ENCODE results near the gene TMCC1.
A peak's percentile ranks its signal among the peaks of the same experiment; 100 is the strongest.
"Not testable (repeated sequence)": the region's sequence is repeated elsewhere in the genome, so short reads cannot be mapped to it uniquely, and the experiment has no call there.

Gene TMCC1

DNA sequence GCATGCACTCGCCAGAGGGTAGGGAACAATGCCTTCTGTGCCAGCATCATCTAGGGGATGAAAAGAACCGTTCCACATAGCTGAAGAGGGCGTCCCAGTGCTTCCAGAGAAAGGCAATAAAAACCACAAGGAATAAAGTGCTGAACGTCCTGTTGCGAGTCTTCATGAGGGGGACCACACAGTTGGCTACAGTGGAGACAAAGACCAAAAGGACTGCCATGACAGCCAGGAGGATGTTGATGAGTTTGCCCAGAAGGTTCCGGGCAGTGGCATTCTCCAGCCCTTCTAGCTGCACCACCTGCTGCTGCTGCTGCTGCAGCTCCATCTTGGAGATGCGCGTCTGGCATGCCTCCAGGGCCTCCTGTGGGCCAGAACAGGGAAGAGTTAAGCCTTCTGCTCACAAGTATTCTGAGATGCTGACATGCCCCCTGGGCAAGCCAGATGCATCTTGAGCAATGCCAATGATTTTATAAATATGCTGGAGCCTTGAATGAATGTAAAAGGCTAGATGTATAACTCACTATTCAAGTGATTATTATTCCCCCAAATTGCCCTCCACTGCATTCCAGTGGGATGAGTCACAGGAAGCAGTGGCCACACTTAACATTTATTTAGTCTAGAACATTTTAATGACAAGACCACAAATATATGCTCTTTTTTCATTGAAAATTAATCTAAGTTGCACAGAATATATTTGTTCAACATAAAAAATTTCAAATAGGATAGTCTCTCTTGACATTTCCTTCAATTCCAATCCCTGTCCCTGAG lies 241.9 kb downstream of the TMCC1 start:
- TF ChIP-seq, protein P1, sequence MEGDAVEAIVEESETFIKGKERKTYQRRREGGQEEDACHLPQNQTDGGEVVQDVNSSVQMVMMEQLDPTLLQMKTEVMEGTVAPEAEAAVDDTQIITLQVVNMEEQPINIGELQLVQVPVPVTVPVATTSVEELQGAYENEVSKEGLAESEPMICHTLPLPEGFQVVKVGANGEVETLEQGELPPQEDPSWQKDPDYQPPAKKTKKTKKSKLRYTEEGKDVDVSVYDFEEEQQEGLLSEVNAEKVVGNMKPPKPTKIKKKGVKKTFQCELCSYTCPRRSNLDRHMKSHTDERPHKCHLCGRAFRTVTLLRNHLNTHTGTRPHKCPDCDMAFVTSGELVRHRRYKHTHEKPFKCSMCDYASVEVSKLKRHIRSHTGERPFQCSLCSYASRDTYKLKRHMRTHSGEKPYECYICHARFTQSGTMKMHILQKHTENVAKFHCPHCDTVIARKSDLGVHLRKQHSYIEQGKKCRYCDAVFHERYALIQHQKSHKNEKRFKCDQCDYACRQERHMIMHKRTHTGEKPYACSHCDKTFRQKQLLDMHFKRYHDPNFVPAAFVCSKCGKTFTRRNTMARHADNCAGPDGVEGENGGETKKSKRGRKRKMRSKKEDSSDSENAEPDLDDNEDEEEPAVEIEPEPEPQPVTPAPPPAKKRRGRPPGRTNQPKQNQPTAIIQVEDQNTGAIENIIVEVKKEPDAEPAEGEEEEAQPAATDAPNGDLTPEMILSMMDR (IDR thresholded peaks at IDR 0.05): no peak
- TF ChIP-seq ZFX (IDR thresholded peaks at IDR 0.05; ENCODE audit: borderline replicate concordance): no peak
- H3K27ac ChIP-seq: no peak overlapping the region

DNA sequence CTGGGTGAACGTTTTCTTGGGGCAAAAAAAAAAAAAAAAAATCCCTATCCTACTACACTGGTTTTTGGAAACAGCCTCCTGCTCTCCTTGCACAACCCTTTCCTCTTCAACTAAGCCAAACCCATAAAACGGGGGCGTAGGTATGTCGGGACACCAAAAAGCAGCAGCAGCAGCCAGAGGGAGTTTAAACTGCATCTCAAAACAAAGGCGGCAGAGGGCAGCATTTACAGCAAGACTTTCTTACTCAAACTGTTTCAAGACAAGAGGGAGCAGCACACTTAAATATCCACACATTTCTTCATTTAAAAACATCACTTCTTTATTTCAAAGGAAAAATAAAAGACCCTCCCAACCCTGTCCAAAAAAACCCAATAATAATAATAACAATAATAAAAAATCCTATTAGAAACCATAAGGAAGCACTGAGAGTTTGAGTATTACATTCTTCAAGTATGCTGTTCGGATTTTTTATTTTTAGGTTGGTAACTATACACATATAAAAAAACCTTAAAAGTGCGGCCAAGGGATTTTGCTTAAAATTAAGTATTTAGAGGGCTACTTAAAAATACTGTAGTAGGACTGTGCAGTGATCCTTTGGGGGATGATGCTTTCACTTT lies 243.1 kb downstream of the TMCC1 start:
- no peak for TF ChIP-seq ZFX (IDR thresholded peaks at IDR 0.05; ENCODE audit: borderline replicate concordance)
- TF ChIP-seq, protein P1 (IDR thresholded peaks at IDR 0.05): peak; percentile 85
- H3K27ac ChIP-seq: no peak overlapping the region

DNA sequence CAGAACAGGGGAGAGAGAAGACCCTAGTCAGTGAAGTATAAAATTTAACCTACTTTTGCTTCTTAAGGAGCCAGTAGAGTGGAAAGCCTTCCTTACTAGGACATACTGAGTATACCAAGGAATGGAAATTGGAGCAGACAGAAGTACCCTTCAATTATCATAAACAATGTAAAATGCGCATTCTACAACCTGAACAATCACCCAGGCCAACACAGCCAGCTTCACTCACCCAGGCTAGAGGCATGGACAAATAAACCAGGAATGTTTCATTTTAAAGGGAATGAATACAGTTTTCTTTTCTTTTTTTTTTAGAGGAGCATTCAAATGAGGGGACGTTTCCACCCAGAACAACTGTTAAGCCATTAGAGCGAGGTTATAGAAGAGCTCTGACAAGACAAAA lies 245.1 kb downstream of the TMCC1 start:
- TF ChIP-seq, protein P1 (IDR thresholded peaks at IDR 0.05): no peak
- TF ChIP-seq ZFX (IDR thresholded peaks at IDR 0.05; ENCODE audit: borderline replicate concordance): no peak

DNA sequence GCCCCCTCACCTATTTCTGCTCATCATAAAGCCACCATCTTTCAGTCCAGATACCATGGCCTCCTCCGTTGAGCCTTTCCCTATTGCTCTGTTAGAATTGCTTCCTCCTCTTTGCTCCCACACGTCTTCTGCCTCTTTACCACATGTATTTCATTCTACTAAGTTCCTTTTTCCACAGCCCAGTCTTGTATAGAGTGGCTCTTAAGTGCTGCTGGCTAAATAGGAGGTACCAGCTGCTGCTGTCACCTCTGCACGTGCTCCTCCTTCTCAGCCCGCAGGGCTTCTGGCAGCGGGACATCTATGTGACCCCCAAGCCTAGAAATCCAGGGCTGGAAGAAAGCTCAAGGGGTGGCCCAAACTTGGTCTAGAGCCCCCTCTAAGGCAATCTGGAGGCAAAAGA lies 248.2 kb downstream of the TMCC1 start:
- TF ChIP-seq, protein P1 (IDR thresholded peaks at IDR 0.05): no peak
- TF ChIP-seq ZFX (IDR thresholded peaks at IDR 0.05; ENCODE audit: borderline replicate concordance): no peak
- H3K27ac ChIP-seq: no peak overlapping the region

More for the DNA sequence above, 245.1 kb downstream of the TMCC1 start:
- no peak overlapping the region for H3K27ac ChIP-seq

DNA sequence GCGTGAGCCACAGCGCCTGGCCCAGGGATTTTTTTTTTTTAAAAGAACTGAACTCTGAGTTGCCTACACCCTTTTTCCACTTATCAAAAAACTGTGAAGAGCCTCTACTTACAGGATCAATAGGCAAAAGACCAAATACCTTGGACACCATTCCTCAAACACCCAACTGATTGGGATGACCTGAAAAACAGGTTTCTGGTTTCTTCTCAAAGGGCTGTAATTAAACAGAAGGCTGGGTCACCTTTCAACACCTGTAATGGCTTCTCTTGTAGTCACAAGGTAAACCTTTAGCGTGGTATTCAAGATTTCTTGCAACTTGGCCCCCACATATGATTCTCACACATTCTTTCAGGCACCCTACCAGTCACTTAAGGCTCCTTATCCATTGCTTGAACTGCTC lies 248.7 kb downstream of the TMCC1 start:
- H3K27ac ChIP-seq: no peak overlapping the region
- TF ChIP-seq, protein P1 (IDR thresholded peaks at IDR 0.05): no peak
- TF ChIP-seq ZFX (IDR thresholded peaks at IDR 0.05; ENCODE audit: borderline replicate concordance): no peak

DNA sequence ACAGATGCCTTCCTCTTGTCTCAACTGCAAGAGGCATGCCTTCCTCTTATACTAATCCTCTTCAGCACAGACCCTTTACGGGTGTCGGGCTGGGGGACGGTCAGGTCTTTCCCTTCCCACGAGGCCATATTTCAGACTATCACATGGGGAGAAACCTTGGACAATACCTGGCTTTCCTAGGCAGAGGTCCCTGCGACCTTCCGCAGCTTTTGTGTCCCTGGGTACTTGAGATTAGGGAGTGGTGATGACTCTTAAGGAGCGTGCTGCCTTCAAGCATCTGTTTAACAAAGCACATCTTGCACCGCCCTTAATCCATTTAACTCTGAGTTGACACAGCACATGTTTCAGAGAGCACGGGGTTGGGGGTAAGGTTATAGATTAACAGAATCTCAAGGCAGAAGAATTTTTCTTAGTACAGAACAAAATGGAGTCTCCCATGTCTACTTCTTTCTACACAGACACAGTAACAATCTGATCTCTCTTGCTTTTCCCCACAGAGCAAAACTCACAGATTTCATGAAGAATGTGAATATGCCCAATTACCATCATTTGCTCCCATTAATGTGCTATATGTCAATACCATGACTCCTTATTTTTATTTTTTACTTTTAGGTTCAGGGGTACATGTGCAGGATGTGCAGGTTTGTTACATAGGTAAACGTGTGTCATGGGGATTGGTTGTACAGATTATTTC lies 251.8 kb downstream of the TMCC1 start:
- peak overlapping the region; percentile 18; the same call in 1 of the 2 replicates for H3K27ac ChIP-seq

DNA sequence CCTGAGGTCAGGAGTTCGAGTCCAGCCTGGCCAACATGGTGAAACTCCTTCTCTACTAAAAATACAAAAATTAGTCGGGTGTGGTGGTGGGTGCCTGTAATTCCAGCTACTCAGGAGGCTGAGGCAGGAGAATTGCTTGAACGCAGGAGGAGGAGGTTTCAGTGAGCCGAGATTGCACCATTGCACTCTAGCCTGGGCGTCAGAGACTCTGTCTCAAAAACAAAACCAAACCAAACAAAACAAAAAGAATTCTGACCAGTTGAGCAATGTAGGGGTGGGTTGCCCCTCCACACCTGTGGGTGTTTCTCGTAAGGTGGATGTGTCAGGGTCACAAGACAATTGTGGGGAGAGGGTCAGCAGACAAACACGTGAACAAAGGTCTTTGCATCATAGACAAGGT lies 252.5 kb downstream of the TMCC1 start:
- not testable (repeated sequence) for H3K27ac ChIP-seq

DNA sequence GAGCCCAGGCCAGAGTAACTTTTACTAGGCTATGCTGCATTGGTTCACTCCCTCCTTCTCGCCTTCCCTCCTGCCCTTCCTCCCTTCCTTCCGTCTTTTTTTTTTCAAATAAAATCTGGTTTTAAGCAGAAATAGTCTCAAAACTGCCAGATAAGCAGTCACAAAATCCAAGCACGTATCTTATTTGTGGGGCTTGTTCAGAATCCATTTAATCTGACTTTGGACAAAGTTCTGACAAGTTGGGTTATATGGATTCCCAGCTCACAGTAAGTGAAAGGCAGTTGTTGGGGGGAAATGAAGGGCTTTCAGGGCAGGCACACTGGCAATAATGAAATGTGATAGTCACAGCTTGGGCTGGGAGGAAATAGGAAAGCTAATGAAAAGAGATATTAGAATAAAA lies 255.0 kb downstream of the TMCC1 start:
- H3K27ac ChIP-seq: no peak overlapping the region
- TF ChIP-seq, protein P1 (IDR thresholded peaks at IDR 0.05): no peak
- TF ChIP-seq ZFX (IDR thresholded peaks at IDR 0.05; ENCODE audit: borderline replicate concordance): no peak

Measured in 22Rv1 (cell line).